A673 (cell line): Measurements from ENCODE around the gene CKM. TPM values are rescaled to one million over a fixed set of nuclear protein-coding genes. Genes with fewer than 3 reads are reported as not detected.

Experiments
- BruUV-seq: library from RNA; stranded (reverse); fragments of 400-500 nt; replicated peaks from 2 replicates; lab custom pipeline; 2021; lab: Mats Ljungman, UMichigan
- CTCF ChIA-PET: fragments of 300-600 bp; sonication (Branson Sonifier 250); formaldehyde crosslinking; loops from one replicate; lab custom pipeline; 2022; ENCODE audit warnings: antibody characterized with exemption; lab: Charles Lee
- POLR2A ChIA-PET: fragments of 300-600 bp; sonication (Branson Sonifier 250); formaldehyde crosslinking; loops from one replicate; lab custom pipeline; 2022; ENCODE audit warnings: antibody characterized with exemption; ENCODE audit not compliant: low non-redundant PET; lab: Charles Lee
- DNase-seq: peaks from one replicate; pipeline ENCODE4 v3.0.0-alpha.2; 2015; ENCODE audit warnings: low spot score
- H3K27ac ChIP-seq: fragments of 200-600 bp; sonication (generic); 2 replicates; pipeline ENCODE4 v1.5.1; 2016; ENCODE audit warnings: mixed run types, low read depth, mild to moderate bottlenecking, mixed read lengths, antibody characterized with exemption, low read length; ENCODE audit not compliant: poor library complexity, severe bottlenecking
- H3K27me3 ChIP-seq: fragments of 200-600 bp; sonication (generic); replicated peaks from 2 replicates; pipeline ENCODE4 v1.6.1; 2017; ENCODE audit warnings: mixed run types, low read depth, mild to moderate bottlenecking, mixed read lengths, antibody characterized with exemption, low read length; ENCODE audit not compliant: insufficient read depth, poor library complexity
- H3K36me3 ChIP-seq: fragments of 200-600 bp; sonication (generic); 2 replicates; pipeline ENCODE4 v1.6.1; 2016; ENCODE audit warnings: mixed run types, mild to moderate bottlenecking, mixed read lengths, antibody characterized with exemption, low read length; ENCODE audit not compliant: insufficient read depth, poor library complexity, severe bottlenecking
- H3K4me1 ChIP-seq: fragments of 200-600 bp; sonication (generic); 2 replicates; pipeline ENCODE4 v1.6.1; 2017; ENCODE audit warnings: mixed run types, mild to moderate bottlenecking, mixed read lengths, antibody characterized with exemption, low read length; ENCODE audit not compliant: insufficient read depth, poor library complexity, severe bottlenecking
- H3K4me3 ChIP-seq: fragments of 200-600 bp; sonication (generic); 2 replicates; pipeline ENCODE4 v1.5.1; 2016; ENCODE audit warnings: low read depth, mixed run types, mild to moderate bottlenecking, mixed read lengths, low read length; ENCODE audit not compliant: poor library complexity, severe bottlenecking
- H3K9me3 ChIP-seq: fragments of 200-600 bp; sonication (generic); 2 replicates; pipeline ENCODE4 v1.6.1; 2016; ENCODE audit warnings: mixed run types, low read depth, mild to moderate bottlenecking, mixed read lengths, antibody characterized with exemption, low read length; ENCODE audit not compliant: poor library complexity, severe bottlenecking
- CTCF ChIP-seq: fragments of 300-800, 200-600 bp; sonication (generic); conservative IDR thresholded peaks from 2 replicates; pipeline ENCODE4 v1.5.1; 2017; ENCODE audit warnings: low read depth, mild to moderate bottlenecking, antibody characterized with exemption, low read length, moderate library complexity, mixed read lengths
- EZH2 ChIP-seq: fragments of 200-600 bp; sonication (generic); IDR thresholded peaks from 2 replicates; pipeline ENCODE4 v1.6.1; 2017; ENCODE audit warnings: borderline replicate concordance, low read depth, mild to moderate bottlenecking, mixed read lengths, antibody characterized with exemption, low read length; ENCODE audit not compliant: poor library complexity, severe bottlenecking
- intact Hi-C: fragments of 100-400 bp; cut with micrococcal nuclease; formaldehyde crosslinking; loops from one replicate; pipeline ENCODE4 v1.10.0; 2022; ENCODE audit not compliant: unreplicated experiment
- total RNA-seq: library from RNA; stranded (reverse); gene quantifications from 2 replicates; pipeline ENCODE4 v1.2.3, GENCODE V29; 2021

CKM gene
- total RNA-seq, 1 experiment from 2014 or later = not detected

DNA sequence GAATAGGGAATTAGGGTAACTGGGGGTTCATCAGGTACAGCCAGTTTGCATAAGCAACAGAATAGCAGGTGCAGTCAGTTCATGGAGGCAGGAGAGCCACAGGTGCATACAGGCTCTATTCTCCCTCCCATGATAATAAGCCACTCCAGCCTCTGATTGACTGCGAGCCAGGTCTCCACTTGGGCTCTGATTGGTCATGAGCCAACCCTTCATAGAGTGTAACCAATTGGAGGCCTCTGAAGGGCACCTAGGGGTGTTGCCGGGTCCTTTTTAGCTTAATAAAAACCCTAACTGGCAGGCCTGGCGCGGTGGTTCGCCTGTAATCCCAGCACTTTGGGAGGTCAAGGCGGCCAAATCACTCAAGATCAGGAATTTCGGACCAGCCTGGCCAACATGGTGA lies 8.7 kb upstream of the CKM start:
- no TSS peak for BruUV-seq
- intact Hi-C loops = no loop called here
- no peak for TF ChIP-seq EZH2
- no peak for TF ChIP-seq CTCF
- CTCF ChIA-PET = interaction anchor here (0.6 kb wide), 1 partner anchor 123 kb away, joined by 7 read pairs; no protein-coding TSS in a partner anchor
- no peak for DNase-seq
- no peaks in the 10 kb centered on the region for H3K27me3 ChIP-seq
- H3K4me3 ChIP-seq = no peak overlapping the region
- H3K9me3 ChIP-seq = no peaks in the 10 kb centered on the region
- H3K36me3 ChIP-seq = no peaks in the 10 kb centered on the region
- H3K27ac ChIP-seq = no peak overlapping the region
- H3K4me1 ChIP-seq = no peaks in the 10 kb centered on the region
- POLR2A ChIA-PET = no interaction called here

DNA sequence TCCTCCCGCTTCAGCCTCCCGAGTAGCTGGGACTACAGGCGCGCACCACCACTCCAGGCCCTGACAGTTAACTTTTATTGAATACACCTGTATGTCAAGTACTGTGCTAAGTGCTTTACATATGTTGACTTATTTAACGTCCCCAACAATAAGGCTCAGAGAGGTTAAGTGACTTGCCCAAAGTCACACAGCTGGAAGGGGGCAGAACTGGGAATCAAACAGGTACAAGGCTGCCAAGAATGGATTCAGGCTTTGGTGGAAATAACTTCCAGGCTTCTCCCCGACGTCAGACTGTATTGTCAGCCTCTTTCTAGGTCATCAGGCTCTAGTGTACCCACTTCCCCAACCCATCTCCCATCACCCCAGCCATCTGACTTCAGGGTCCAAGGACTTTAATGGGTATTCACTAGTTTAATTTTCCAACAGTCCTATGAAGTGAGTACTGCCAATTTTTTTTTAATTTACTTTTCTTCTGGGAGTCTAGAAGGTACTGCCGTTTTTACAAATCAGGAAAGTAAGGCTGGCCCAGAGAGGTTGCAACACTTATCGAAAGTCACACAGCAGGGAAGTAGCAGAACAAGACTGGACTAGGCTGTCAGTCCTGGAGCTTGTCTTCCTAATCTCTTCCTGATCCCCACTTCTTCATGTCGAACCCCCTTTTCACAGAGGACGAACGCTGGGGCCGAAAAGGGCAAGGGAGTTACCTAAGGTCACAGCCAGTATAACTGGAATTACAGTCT lies 4.9 kb upstream of the CKM start:
- POLR2A ChIA-PET = no interaction called here
- no peak for DNase-seq
- Histone ChIP-seq H3K4me1 (no peaks in the 10 kb centered on the region), H3K9me3 (no peaks in the 10 kb centered on the region), H3K4me3 (no peak overlapping the region), H3K27me3 (no peaks in the 10 kb centered on the region), H3K36me3 (no peaks in the 10 kb centered on the region), H3K27ac (no peak overlapping the region)
- TF ChIP-seq CTCF (no peak), EZH2 (no peak)
- intact Hi-C loops = no loop called here
- CTCF ChIA-PET = interaction anchor here (0.6 to 0.7 kb wide), 2 partner anchors 188 to 370 kb away, joined by 3 read pairs; no protein-coding TSS in a partner anchor
- BruUV-seq = no TSS peak

DNA sequence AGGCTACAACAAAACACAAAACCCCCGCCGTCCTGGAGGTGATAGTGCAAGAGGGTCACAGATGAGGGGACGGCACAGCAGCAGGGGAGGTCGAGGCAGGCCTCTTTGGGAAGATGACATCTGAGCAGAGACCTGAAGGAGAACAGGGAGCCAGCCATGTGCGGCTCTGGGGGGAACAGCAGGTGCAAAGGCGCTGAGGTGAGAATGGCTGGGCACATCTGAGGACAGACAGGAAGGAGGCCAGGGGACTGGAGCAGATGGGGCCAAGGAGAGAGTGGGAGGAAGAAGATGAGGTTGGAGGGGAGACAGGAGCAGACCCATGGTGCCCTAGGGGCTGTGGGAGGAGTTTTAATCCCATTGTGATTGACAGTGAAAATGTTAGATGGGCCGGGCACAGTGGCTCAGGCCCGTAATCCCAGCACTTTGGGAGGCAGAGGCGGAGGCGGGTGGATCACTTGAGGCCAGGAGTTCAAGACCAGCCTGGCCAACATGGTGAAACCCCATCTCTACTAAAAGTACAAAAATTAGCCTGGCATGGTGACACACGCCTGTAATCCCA lies 1.8 kb upstream of the CKM start:
- H3K4me3 ChIP-seq = no peak overlapping the region
- intact Hi-C loops = no loop called here
- no peak for DNase-seq
- no peaks in the 10 kb centered on the region for H3K4me1 ChIP-seq
- ChIA-PET CTCF (no interaction called here), POLR2A (no interaction called here)
- H3K9me3 ChIP-seq = no peaks in the 10 kb centered on the region
- TF ChIP-seq EZH2 = no peak
- TF ChIP-seq CTCF = no peak
- no peak overlapping the region for H3K27ac ChIP-seq
- H3K27me3 ChIP-seq = no peaks in the 10 kb centered on the region
- no peaks in the 10 kb centered on the region for H3K36me3 ChIP-seq
- no TSS peak for BruUV-seq
